DOHH2 (cell line): ENCODE data around the gene CCR5AS.

ENCODE experiments used
- CTCF ChIP-seq: fragments of 200-600 bp; sonication (generic); IDR thresholded peaks from one replicate; pipeline ENCODE4 v1.5.1; 2014; ENCODE audit warnings: antibody characterized with exemption, mild to moderate bottlenecking, low read depth, low read length; ENCODE audit not compliant: poor library complexity, severe bottlenecking
- EZH2phosphoT487 ChIP-seq: fragments of 200-600 bp; sonication (generic); IDR thresholded peaks from 2 replicates; pipeline ENCODE4 v1.6.1; 2017; ENCODE audit warnings: borderline replicate concordance, mild to moderate bottlenecking, antibody characterized with exemption, low read length, moderate library complexity, mixed read lengths

GRCh38 chr3:46400846-46401245 is 6.0 kb downstream of the CCR5AS start:
- TF ChIP-seq CTCF = no peak
- no peak for TF ChIP-seq EZH2phosphoT487
